Stomach (tissue), 4 donors: Measurements from ENCODE around the gene FAN1.

Experiments
- POLR2A ChIP-seq, 4 donors: fragments of 450-650 bp; IDR thresholded peaks; one replicate each; pipeline ENCODE4 v1.6.1; 2016; ENCODE audit warnings: antibody characterized with exemption in 4 of 4, control low read depth in 2 of 4, mild to moderate bottlenecking in 1 of 4, moderate library complexity in 1 of 4
- POLR2AphosphoS5 ChIP-seq, 3 donors: sonication (generic); formaldehyde crosslinking; IDR thresholded peaks; one replicate each; pipeline ENCODE4 v1.6.1; 2016; ENCODE audit warnings: antibody characterized with exemption in 3 of 3
- TF ChIP-seq, protein P1 (sequence below), 7 experiments: fragments of 450-650 bp in 4 of 7; fragments of 200-600 bp in 3 of 7; sonication (generic) in 3 of 7; IDR thresholded peaks; one replicate each; pipeline ENCODE4 v1.5.1; 2016 to 2019; ENCODE audit warnings: antibody characterized with exemption in 7 of 7, control low read depth in 2 of 7, mild to moderate bottlenecking in 1 of 7

DNA sequence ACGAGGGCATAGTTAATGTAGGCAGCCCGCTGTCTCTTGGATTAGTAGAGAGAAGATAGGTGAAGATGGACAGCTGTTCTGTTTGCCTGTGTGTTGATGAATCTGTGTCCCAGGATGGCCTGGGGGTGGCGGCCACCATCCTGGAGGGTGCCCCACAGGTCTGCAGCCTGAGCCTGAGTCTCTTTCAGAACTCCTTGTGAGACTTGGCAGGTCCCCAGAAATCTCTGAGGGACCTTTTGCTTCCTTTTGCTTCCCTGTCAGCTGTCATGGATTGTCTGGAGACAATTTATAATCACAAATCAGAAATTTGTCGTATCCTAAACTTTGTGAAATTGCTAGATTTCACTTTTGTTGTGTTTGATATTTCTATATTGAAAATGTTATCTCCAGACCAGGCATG lies 17.4 kb downstream of the FAN1 start:
- no peak for TF ChIP-seq POLR2AphosphoS5 (IDR thresholded peaks at IDR 0.05)
- TF ChIP-seq, protein P1, sequence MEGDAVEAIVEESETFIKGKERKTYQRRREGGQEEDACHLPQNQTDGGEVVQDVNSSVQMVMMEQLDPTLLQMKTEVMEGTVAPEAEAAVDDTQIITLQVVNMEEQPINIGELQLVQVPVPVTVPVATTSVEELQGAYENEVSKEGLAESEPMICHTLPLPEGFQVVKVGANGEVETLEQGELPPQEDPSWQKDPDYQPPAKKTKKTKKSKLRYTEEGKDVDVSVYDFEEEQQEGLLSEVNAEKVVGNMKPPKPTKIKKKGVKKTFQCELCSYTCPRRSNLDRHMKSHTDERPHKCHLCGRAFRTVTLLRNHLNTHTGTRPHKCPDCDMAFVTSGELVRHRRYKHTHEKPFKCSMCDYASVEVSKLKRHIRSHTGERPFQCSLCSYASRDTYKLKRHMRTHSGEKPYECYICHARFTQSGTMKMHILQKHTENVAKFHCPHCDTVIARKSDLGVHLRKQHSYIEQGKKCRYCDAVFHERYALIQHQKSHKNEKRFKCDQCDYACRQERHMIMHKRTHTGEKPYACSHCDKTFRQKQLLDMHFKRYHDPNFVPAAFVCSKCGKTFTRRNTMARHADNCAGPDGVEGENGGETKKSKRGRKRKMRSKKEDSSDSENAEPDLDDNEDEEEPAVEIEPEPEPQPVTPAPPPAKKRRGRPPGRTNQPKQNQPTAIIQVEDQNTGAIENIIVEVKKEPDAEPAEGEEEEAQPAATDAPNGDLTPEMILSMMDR (IDR thresholded peaks at IDR 0.05) = no peak
- no peak for TF ChIP-seq POLR2A (IDR thresholded peaks at IDR 0.05)
